ENCODE measurements around the gene GLCE.

DNA sequence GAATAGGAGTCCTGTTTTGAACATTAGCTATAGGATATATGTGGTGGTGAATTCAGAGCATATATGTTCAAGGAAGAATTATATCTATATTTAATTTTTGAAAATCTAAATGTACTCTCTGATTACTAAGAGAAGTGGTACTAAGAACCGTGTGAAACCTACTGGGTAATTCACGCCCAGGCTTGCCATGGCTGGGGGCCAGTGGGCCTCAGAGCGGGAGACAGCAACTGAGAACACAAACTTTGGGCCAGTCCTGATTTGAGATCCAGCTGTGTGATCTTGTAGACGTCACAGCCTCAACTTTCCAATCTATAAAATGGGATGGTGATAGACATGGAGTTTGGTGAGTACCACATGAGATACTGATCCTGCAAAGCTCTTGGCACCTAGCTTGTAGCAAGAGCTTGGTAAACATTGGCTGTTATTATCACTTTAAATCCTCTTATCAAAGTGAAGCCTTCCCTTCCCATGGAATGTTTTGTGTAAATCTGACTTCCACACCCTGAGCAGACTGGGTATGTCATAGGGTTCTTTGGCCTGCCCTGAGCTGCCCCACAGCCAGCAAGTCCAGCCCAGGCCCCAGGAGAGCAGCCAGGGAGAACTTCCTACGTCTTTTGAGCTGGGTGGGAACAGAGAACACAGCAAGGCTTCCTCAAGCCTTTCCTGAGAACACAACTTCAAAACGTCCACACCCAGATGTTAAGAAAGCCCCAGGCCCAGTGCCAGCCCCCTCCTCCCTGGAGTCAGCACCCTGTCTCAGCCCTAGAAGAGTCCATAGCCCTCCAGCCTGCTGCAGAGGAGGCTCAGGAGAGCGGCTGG, 130.1 kb downstream of the GLCE start:
- TF ChIP-seq MAX (CRISPR knock-in tag; IDR thresholded peaks at IDR 0.05) (no peak), CBFB (CRISPR knock-in tag; IDR thresholded peaks at IDR 0.05; ENCODE audit: low read depth) (no peak), JUN (CRISPR knock-in tag; IDR thresholded peaks at IDR 0.05) (no peak), ZMAT4 (CRISPR knock-in tag; IDR thresholded peaks at IDR 0.05) (no peak), NFE2L1 (CRISPR knock-in tag; IDR thresholded peaks at IDR 0.05) (no peak), PRDM15 (CRISPR knock-in tag; IDR thresholded peaks at IDR 0.05) (no peak)
- TF ChIP-seq, protein P1, sequence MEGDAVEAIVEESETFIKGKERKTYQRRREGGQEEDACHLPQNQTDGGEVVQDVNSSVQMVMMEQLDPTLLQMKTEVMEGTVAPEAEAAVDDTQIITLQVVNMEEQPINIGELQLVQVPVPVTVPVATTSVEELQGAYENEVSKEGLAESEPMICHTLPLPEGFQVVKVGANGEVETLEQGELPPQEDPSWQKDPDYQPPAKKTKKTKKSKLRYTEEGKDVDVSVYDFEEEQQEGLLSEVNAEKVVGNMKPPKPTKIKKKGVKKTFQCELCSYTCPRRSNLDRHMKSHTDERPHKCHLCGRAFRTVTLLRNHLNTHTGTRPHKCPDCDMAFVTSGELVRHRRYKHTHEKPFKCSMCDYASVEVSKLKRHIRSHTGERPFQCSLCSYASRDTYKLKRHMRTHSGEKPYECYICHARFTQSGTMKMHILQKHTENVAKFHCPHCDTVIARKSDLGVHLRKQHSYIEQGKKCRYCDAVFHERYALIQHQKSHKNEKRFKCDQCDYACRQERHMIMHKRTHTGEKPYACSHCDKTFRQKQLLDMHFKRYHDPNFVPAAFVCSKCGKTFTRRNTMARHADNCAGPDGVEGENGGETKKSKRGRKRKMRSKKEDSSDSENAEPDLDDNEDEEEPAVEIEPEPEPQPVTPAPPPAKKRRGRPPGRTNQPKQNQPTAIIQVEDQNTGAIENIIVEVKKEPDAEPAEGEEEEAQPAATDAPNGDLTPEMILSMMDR (IDR thresholded peaks at IDR 0.05), result no peak
- TF ChIP-seq, protein P2, sequence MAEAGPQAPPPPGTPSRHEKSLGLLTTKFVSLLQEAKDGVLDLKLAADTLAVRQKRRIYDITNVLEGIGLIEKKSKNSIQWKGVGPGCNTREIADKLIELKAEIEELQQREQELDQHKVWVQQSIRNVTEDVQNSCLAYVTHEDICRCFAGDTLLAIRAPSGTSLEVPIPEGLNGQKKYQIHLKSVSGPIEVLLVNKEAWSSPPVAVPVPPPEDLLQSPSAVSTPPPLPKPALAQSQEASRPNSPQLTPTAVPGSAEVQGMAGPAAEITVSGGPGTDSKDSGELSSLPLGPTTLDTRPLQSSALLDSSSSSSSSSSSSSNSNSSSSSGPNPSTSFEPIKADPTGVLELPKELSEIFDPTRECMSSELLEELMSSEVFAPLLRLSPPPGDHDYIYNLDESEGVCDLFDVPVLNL (CRISPR knock-in tag; IDR thresholded peaks at IDR 0.05; ENCODE audit: borderline replicate concordance, low read depth), result no peak
- TF ChIP-seq, protein P3, sequence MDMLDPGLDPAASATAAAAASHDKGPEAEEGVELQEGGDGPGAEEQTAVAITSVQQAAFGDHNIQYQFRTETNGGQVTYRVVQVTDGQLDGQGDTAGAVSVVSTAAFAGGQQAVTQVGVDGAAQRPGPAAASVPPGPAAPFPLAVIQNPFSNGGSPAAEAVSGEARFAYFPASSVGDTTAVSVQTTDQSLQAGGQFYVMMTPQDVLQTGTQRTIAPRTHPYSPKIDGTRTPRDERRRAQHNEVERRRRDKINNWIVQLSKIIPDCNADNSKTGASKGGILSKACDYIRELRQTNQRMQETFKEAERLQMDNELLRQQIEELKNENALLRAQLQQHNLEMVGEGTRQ (CRISPR knock-in tag; IDR thresholded peaks at IDR 0.05), result no peak
- TF ChIP-seq, protein P4, sequence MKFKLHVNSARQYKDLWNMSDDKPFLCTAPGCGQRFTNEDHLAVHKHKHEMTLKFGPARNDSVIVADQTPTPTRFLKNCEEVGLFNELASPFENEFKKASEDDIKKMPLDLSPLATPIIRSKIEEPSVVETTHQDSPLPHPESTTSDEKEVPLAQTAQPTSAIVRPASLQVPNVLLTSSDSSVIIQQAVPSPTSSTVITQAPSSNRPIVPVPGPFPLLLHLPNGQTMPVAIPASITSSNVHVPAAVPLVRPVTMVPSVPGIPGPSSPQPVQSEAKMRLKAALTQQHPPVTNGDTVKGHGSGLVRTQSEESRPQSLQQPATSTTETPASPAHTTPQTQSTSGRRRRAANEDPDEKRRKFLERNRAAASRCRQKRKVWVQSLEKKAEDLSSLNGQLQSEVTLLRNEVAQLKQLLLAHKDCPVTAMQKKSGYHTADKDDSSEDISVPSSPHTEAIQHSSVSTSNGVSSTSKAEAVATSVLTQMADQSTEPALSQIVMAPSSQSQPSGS (CRISPR knock-in tag; IDR thresholded peaks at IDR 0.05; ENCODE audit: borderline replicate concordance, low read depth), result no peak

Data from WTC11 (cell line).